ENCODE data around the gene KANSL1L.

KANSL1L gene

DNA sequence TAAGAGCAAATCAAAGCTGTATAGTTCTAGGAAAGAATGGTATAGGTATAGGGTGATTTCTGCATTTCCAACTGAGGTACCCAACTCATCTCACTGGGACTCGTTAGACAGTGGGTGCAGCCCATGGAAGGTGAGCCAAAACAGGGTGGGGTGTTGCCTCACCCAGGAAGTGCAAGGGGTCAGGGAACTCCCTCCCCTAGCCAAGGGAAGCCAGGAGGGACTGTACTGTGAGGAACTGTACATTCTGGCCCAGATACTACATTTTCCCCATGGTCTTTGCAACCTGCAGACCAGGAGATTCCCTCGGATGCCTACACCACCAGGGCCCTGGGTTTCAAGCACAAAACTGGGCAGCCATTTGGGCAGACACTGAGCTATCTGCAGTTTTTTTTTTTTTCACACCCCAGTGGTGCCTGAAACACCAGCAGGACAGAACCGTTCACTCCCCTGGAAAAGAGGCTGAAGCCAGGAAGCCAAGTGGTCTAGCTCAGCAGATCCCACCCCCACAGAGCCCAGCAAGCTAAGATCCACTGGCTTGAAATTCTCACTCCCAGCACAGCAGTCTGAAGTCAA lies 9.9 kb upstream of the KANSL1L start:
- in situ Hi-C loops (cut with MboI; ENCODE audit: low sequenced_read_pairs): loop anchor here (25.0 kb wide), 1 partner anchor 1819 kb away; no protein-coding TSS in a partner anchor

DNA sequence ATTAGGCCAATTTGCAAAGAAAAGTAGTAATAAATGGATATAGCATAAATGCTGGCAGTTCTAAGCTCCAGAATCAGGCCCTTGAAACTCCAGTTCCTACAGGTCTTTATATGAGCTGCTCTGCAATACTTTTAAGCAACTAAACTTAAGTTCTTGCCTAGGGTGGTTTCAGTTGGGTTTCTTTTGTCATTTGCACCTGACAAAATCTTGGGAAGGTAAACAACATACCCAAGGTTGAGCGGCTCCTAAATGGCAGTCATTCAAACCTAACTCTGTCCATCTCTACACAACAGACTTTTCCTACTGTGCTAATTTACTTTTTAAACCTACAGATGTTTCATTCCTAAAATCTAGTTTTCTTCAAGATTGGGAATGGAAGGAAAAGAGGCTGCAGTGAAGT lies 9.3 kb upstream of the KANSL1L start:
- in situ Hi-C loops (cut with MboI; ENCODE audit: low sequenced_read_pairs): loop anchor here (25.0 kb wide), 1 partner anchor 1818 kb away; no protein-coding TSS in a partner anchor

DNA sequence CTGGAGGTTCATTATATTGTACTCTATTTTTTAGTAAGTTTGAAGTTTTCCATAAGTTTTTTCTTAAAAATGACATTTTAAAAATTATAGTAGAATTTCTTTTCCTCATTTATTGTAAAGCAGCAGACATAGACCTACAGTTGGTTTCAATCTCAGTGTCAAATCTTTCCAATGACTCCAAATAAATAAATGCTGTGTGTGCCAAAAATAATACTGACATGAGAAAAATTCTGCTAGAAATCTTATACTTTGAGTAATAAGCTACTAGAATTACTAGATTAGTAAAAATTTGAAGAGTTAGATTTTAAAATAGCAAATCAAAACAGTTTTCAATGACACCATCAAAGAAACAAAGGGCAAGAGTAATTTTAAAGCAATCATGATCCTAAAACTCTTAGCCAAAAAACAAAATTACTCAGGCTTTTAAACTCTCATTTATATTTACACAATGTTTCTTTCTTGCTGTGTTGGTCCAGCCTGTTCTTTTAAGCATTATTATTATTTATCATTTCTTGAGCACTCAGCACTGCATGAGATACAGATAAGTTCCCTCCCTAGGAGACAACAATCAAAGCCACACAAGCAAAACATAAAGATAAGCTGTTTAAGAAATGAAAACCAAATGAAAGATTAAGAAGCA lies 8.3 kb upstream of the KANSL1L start:
- in situ Hi-C loops (cut with MboI; ENCODE audit: low sequenced_read_pairs): loop anchor here (25.0 kb wide), 1 partner anchor 1817 kb away; no protein-coding TSS in a partner anchor

DNA sequence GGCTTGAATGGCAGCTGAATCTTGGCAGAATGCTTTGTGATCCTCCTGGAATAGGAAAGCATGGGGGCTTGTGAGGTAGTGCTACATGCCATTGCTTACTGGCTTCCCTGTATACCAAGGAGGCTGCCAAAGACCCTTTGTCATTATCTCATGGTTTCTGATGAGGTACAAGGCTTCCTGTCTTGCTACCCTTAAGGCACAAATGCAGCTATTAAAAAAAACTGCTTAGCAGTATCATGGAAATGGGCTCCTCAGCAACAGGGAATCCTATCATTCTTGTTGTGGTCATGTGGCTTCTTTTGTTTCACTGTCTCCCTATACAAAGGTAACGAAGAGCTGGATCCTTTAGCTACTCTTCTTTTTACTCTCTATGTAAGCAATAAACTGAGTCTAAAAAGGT lies 6.6 kb upstream of the KANSL1L start:
- in situ Hi-C loops (cut with MboI; ENCODE audit: low sequenced_read_pairs): loop anchor here (25.0 kb wide), 1 partner anchor 1815 kb away; no protein-coding TSS in a partner anchor

DNA sequence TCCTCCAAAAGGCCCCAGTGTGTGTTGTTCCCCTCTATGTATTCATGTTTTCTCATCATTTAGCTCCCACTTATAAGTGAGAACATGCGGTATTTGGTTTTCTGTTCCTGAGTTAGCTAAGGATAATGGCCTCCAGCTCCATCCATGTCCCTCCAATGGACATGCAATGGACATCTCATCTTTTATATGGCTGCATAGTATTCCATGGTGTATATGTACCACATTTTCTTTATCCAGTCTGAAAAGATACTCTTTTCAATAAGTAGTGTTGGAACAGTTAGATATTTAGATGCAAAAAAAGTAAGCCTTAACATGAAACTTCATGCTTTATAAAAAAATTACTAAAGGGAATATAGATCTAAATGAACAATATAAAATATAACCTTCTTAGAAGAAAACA lies 5.9 kb upstream of the KANSL1L start:
- in situ Hi-C loops (cut with MboI; ENCODE audit: low sequenced_read_pairs): loop anchor here (25.0 kb wide), 1 partner anchor 1815 kb away; no protein-coding TSS in a partner anchor

DNA sequence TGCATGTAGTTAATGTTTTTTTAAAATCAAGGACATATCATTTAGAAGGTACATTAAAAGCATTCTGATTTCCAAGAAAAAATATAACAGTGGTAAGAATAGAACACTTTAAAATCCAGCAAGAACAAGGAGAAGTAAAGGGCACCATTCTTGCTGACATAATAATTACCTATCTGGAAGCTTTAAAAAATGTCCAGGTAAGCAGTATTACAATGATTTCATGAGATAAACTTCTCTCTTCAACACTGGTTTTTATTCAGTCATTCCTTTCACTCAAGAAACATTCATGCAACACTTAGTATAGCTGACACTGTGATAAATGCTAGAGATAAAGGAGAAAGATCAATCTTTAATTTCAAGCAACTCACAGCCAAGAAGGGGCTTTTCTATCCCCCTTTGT lies 2.9 kb upstream of the KANSL1L start:
- in situ Hi-C loops (cut with MboI; ENCODE audit: low sequenced_read_pairs): no loop called here

DNA sequence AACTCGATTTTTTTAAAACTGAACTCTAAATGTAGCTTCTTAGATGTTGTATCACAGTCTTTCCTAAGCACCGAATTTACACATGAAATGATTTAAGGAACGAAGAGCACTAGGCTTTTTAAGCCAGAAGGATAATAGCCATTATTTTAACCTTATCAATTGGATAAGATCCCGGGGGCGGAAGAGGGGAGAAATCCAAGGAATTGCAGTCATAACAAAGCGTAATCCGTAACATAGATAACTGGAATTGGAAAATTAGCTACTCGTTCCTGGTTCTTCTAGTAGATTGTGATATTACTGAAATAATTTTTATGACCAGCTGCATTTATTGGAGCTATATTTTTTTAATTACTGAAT lies 988 bp upstream of the KANSL1L start:
- in situ Hi-C loops (cut with MboI; ENCODE audit: low sequenced_read_pairs): no loop called here

DNA sequence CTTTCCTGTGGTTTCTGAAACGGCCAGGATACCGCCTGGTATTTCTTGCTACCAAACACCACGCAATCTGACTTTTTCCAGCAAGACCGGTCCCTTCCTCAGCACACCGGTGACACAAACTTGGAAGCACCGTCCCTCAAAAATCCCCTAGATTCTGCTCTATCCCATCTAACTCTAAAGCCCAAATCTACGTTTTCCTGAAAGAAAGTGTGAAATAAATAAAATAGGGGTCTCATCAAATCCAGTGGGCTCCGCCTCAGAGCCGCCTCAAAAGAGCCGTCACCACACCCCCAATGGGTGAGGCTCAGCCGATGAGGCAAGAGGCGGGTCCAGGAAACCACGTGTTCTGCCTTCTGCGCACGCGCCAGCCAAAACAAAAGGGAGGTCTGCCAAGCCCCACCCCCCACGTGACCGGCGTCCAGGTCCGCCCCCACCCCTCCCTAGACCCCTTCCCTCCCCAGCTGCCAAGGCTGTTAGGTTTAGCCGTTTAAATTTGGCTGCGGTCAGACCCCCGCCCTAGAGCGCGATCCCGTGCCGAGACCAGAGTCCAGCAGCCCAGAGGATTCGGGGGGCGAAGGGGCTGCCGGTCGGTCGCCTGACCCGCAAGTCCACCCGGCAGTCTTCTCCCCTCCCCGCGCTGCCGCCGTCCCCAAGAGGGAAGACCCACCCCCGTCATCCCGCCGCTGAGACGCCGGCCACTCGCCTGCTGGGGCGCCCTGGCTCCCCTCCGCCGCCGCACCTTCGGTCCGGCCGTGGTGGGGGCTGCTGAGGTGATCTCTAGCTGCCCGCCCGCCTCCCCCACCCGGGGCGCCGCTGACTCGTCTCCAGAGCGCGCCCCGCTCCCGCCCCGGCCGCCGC lies 534 bp downstream of the KANSL1L start:
- in situ Hi-C loops (cut with MboI; ENCODE audit: low sequenced_read_pairs): no loop called here

DNA sequence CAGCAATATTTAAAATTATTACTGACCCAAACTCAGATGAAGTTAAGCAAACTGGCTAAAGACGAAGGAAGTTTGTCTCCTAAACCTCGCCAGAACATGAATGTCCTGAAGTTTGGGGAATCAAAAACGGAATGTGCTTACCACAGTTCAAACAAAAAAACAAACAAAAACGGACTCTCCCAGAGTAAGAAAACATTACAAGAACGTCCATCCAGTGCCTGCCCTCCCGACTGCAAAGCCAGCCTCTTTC lies 1.1 kb downstream of the KANSL1L start:
- in situ Hi-C loops (cut with MboI; ENCODE audit: low sequenced_read_pairs): no loop called here

DNA sequence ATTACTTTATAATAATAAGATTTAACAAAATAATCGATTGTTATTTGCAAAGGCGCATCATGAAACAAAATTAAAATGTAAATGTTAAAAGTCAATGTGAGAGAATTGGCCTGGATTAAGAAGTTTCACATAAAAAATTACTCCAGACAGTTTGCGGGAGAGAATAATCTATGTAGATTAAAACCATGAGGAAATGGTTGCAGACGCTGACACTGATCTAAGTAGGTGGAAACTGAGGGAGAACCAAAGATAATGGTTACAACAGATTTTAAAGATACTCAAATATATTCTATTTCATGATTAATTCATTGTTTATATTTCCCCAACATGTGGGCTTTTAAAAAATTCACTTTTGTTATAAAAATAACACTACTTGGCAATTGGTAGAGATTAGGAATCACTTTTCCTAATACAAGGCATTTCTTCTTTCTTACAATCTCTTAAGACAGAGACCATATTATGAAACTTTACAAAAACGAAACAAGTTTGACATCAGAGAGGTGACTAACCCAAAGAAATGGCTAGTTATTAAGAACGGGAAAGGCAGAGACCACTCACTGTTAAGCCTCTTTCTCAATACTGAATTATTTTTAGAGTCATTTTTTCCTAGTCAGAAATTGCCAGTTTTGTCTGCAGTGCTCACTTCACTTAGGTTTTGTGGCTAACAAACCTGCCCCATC lies 1.6 kb downstream of the KANSL1L start:
- in situ Hi-C loops (cut with MboI; ENCODE audit: low sequenced_read_pairs): no loop called here

DNA sequence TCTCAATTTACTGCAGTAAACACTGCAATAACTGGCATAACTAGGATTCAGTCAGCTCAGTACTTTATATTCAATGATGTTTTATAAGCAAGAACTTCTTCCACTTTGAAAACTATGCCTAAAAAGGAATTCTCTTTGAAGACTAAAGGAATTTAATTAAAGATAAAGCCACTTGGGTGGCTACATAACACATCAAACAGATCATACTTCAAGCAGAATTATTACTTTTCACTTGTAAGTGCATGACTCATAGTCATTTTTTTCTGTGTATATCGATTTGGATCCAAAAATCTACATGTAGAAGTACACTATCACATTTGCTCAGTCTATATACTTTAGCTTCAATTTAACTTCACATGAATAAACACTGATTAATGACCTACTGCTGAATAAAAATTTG lies 4.0 kb downstream of the KANSL1L start:
- in situ Hi-C loops (cut with MboI; ENCODE audit: low sequenced_read_pairs): no loop called here

DNA sequence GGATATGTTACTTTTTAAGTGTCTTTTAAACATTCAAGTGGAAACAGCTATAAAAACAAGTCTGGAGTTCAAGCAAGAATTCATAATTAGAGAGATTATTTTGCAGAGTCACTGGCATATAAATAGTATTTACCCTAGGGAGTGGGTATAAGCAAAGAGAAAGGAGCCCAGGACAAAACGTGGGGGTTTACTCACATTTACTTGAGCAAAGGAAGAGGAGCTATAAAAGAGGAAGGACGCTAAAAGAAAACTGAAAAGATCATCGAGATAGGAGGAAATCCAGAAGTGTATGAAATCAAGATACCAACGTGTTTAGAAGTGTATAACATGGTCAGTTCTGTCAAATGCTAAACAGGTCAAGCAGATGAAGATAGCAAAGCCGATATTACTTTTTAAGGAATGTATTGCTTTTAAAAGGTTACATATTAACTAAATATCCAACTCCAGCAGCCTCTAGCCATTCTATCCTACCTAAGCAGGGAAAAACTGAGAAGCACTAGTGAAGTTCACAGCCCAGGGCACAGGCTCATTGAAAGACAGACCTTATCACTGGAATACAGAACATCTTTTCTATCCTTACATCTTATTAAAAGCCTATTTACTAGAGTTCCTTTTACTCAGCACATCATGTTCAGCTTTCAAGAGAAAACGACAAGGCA lies 8.6 kb downstream of the KANSL1L start:
- in situ Hi-C loops (cut with MboI; ENCODE audit: low sequenced_read_pairs): no loop called here

DNA sequence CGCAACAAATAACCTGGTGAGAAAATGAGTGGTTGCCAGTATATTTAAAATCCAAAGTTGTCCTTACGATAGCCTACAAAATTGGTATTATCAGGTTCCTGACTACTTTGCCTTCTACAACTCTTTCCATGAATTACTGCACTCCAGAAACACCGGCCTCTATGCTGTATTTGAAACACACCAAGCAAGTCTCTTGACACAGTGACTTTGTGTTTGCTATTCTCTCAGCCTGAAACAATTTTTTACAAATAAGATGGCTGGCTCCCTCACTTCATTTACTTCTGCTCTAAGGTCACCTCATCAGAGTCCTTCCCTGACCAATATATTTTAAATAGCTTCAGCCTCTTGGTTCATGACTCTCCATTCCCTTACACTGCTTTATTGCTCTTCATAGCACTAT lies 12.2 kb downstream of the KANSL1L start:
- in situ Hi-C loops (cut with MboI; ENCODE audit: low sequenced_read_pairs): no loop called here

DNA sequence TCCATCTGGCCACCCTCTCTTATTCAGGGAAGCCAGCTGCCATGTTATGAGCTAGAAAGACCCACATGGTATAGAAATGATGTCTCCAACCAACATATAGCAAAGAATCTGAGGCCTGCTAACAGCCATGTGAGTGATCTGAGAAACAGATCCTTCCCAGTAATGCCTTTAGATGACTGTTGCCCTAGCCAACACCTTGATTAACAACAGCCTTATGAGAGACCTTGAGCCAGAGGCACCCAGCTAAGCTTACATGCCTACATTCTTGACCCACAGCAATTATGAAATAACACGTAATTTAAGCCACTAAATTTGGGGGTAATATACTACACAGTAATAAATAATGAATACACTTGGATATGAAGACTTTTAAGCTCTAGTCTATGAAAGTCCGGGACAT lies 13.0 kb downstream of the KANSL1L start:
- in situ Hi-C loops (cut with MboI; ENCODE audit: low sequenced_read_pairs): no loop called here

DNA sequence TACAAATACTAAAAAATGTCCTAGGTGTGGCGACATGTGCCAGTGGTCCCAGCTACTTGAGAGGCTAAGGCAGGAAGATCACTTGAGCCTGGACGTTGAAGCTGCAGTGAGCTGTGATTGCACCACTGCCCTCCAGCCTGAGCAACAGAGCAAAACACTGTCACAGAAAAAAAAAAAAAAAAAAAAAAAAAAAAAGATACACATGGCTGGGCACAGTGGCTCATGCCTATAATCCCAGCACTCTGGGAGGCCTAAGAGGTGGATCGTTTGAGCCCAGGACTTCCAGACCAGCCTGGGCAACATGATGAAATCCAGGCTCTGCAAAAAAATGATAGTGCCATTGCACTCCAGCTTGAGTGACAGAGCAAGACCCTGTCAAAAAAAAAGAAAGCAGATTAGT lies 13.7 kb downstream of the KANSL1L start:
- in situ Hi-C loops (cut with MboI; ENCODE audit: low sequenced_read_pairs): no loop called here

DNA sequence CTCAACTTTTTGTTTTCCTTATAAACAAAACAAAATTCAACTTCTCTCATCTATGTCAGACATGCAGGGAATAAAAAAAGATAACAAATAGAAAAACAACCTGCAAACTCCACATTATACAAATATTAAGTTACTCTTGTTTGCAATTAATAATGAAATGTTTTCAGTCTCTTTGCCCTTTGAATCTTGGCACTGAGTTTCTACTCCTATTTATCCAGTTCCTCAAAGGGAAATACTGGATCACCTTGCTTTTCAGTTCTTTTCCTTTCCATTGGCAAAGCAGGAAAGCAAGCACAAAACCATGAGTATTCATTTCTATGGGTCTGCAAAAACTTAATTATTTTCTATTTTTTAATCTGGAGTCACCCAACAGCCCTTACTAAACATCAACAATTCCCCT lies 23.6 kb downstream of the KANSL1L start:
- in situ Hi-C loops (cut with MboI; ENCODE audit: low sequenced_read_pairs): no loop called here

DNA sequence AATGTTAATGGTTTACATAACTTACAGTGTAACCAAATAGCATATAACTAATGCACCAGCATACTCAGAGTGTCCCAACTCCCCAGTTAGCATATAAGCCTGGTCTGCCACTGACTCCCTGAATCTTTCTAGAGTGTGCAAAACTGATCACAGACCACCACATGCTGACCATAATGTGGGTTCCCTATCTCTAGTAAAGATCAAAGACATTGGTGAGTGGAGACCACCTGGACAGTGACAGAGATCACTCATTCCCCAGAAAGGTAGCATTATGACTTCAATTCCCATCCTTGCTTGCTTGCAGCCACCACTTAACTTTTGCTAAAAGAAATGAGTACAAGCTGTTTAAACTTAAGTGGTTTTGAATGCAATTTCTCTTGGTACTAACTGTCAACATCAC lies 39.0 kb downstream of the KANSL1L start:
- in situ Hi-C loops (cut with MboI; ENCODE audit: low sequenced_read_pairs): no loop called here

DNA sequence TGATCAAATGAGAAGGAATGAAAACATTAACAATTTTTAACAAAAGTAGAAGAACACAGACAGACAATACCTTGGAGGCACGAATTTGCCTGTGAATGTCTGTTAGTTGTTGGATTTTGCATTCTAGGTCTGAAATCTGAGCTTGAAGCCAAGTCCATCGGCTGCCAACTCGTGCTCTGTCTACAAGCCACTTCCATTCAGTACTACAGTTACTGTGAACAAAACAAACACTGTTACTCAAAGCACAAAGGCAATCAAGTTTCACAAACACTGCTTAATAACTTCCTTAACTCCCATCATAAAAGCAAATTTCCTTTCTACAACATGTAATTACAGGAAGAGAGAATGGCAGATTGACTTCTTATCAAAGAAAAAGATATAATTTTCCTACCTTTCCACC lies 42.2 kb downstream of the KANSL1L start:
- in situ Hi-C loops (cut with MboI; ENCODE audit: low sequenced_read_pairs): no loop called here

DNA sequence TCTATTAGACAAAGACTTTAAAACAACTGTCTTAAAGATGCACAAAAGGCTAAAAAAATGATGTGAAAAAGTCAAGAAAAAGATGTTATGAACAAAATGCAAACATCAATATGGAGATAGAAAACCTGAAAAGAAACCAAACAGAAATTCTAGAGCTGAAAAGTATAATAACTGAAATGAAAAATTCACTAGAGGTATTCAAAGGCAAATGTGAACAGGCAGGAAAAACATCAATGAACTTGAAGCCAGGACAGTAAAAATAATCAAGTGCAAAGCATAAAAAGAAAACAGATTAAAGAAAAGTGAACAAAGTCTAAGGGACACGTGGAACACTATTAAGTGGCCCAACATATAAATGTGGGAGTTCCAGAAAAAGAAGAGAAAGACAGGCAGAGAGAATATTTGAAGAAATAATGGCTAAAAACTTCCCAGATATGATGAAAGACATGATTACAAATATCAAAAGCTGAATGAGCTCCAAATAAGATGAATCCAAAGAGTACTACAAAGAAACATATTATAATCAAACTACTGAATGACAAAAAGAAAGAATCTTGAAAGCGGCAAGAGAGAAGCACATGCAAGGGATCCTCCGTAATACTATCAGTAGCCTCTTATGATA lies 57.5 kb downstream of the KANSL1L start:
- in situ Hi-C loops (cut with MboI; ENCODE audit: low sequenced_read_pairs): no loop called here

DNA sequence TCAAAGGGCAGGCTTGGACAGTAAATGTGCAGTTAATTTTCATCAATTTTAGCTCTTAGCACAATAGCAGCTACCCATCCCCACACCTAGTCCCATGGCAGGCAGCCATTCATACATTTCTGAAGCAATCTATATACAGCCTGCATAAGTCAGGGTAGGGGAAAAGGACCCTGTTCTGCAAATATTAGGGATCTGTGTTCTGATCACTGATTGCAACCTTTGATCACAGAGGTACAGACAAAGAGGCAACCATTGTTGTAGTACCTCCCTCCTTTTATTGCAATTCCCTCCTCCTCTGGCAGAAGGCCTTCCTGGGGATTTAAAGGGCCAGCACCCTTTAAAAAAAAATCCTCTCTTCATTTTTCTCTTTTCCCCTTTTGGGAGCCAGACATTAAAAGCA lies 58.3 kb downstream of the KANSL1L start:
- in situ Hi-C loops (cut with MboI; ENCODE audit: low sequenced_read_pairs): no loop called here

DNA sequence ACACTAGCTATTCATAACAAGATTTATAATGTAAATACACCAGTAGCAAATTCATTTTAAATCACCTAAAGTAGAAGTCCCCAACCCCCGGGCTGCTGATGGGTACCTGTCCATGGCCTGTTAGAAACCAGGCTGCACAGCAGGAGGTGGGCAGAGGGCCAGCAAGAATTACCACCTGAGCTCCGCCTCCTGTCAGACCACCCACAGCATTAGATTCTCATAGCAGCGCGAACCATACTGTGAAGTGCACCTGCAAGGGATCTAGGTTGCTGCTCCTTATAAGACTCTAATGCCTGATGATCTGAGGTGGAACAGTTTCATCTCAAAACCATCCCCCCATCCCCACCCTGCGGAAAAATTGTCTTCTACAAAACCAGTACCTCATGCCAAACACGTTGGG lies 71.3 kb downstream of the KANSL1L start:
- in situ Hi-C loops (cut with MboI; ENCODE audit: low sequenced_read_pairs): no loop called here

All from HL-60/S4 (cell line).